SJSA1 (cell line): ENCODE measurements around the gene ANKRD36. TPM values are rescaled to one million over a fixed set of nuclear protein-coding genes. Genes with fewer than 3 reads are reported as not detected.
A peak's percentile ranks its signal among the peaks of the same experiment; 100 is the strongest.
"Not testable (repeated sequence)": the region's sequence is repeated elsewhere in the genome, so short reads cannot be mapped to it uniquely, and the experiment has no call there.

ENCODE experiments used
- DNase-seq, 2 experiments: peaks; one replicate each; pipeline ENCODE4 v3.0.0-alpha.2; 2015 to 2020; ENCODE audit warnings: low spot score in 2 of 2, low read depth in 1 of 2
- H3K27ac ChIP-seq: fragments of 250-450 bp; sonication (Bioruptor Pico); 2 replicates; pipeline ENCODE4 v1.5.1; 2020; ENCODE audit warnings: mild to moderate bottlenecking, moderate library complexity
- H3K27me3 ChIP-seq: fragments of 250-450 bp; sonication (Bioruptor Pico); replicated peaks from 2 replicates; pipeline ENCODE4 v1.5.1; 2020; ENCODE audit warnings: mild to moderate bottlenecking, moderate library complexity
- H3K36me3 ChIP-seq: fragments of 250-450 bp; sonication (Bioruptor Pico); 2 replicates; pipeline ENCODE4 v1.5.1; 2020; ENCODE audit warnings: mild to moderate bottlenecking
- H3K4me1 ChIP-seq: fragments of 250-450 bp; sonication (Bioruptor Pico); replicated peaks from 2 replicates; pipeline ENCODE4 v1.6.1; 2021; ENCODE audit warnings: mild to moderate bottlenecking
- H3K4me3 ChIP-seq: fragments of 250-450 bp; sonication (Bioruptor Pico); 2 replicates; pipeline ENCODE4 v1.5.1; 2020; ENCODE audit warnings: mild to moderate bottlenecking
- H3K9me3 ChIP-seq: fragments of 250-450 bp; sonication (Bioruptor Pico); replicated peaks from 2 replicates; pipeline ENCODE4 v1.5.1; 2020; ENCODE audit warnings: mild to moderate bottlenecking
- total RNA-seq: library from RNA; depleted of rRNA; stranded (reverse); fragments of >200 nt; shearing (Covaris generic); gene quantifications from 2 replicates; pipeline ENCODE4 v1.2.3, GENCODE V29; 2014

The ANKRD36 gene
- total RNA-seq, 1 experiment from 2014 or later: 16.7 TPM

DNA sequence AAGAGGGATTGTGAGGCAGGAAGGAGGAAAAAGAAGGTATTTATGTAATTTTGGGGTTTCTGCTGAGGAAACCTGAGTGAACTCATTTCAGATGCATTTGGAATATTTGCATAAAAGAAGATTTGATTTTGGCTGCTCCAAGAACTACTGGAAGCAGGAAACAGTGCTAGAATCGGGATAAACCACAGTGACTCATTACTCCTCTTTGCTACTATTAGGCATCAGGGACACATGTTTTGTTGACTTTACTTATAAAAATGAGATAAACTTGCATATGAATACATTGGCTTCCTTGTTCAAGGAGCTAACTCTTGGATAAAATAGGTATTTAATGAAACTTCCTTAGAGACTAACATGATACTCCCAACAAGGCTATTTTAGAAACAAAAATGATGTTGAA, 67.4 kb downstream of the ANKRD36 start:
- DNase-seq, H3K27me3 ChIP-seq, H3K36me3 ChIP-seq, H3K4me3 ChIP-seq, H3K9me3 ChIP-seq, H3K27ac ChIP-seq, H3K4me1 ChIP-seq: not testable (repeated sequence)

DNA sequence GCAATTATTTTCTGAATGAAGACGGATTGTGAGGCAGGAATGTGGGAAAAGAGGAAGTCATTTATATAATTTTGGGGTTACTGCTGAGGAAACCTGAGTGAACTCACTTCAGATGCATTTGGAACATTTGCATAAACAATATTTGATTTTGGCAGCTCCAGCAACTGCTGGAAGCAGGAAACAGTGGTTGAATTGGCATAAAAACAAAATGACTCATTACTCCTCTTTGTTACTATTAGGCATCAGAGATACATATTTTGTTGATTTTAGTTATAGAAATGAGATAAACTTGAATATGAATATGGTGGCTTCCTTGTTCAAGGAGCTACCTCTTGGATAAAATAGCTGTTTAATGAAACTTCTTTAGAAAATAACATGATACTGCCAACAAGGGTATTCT, 82.4 kb downstream of the ANKRD36 start:
- not testable (repeated sequence) for H3K4me3 ChIP-seq, H3K27me3 ChIP-seq, H3K4me1 ChIP-seq, H3K9me3 ChIP-seq, H3K36me3 ChIP-seq, H3K27ac ChIP-seq, DNase-seq

DNA sequence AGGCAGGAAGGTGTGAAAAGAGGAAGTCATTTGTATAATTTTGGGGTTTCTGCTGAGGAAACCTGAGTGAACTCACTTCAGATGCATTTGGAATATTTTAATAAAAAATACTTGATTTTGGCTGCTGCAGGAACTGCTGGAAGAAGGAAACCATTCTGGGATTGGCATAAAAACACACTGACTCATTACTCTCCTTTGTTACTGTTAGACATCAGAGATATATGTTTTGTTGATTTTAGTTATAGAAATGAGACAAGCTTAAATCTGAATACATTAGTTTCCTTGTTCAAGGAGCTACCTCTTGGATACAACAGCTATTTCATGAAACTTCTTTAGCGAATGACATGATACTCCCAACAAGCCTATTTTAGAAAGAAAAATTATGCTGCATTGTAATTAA, 84.3 kb downstream of the ANKRD36 start:
- H3K27me3 ChIP-seq, H3K9me3 ChIP-seq, H3K4me3 ChIP-seq, H3K4me1 ChIP-seq, DNase-seq, H3K27ac ChIP-seq, H3K36me3 ChIP-seq: not testable (repeated sequence)

DNA sequence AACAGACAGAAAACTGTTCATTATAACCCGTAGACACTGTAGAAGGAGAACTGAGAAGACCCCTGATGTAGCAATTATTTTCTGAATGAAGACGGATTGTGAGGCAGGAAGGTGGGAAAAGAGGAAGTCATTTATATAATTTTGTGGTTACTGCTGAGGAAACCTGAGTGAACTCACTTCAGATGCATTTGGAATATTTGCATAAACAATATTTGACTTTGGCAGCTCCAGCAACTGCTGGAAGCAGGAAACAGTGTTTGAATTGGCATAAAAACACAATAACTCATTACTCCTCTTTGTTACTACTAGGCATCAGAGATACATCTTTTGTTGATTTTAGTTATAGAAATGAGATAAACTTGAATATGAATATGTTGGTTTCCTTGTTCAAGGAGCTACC, 87.9 kb downstream of the ANKRD36 start:
- not testable (repeated sequence) for H3K4me1 ChIP-seq, H3K9me3 ChIP-seq, H3K36me3 ChIP-seq, DNase-seq, H3K27ac ChIP-seq, H3K27me3 ChIP-seq, H3K4me3 ChIP-seq

DNA sequence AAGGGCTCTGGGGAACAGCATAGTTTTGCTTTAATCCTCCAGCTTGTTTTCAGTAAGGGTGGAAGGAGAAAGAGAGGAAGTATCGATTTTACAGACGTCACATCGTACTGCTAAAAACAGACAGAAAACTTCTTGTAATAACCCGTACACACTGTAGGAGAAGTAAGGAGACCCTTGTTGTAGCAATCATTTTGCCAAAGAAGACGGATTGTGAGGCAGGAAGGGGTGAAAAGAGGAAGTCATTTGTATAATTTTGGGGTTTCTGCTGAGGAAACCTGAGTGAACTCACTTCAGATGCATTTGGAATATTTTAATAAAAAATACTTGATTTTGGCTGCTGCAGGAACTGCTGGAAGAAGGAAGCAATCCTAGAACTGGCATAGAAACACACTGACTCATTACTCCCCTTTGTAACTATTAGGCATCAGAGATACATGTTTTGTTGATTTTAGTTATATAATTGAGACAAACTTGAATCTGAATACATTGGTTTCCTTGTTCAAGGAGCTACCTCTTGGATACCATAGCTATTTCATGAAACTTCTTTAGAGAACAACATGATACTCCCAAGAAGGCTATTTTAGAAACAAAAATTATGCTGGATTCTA, 89.8 kb downstream of the ANKRD36 start:
- not testable (repeated sequence) for H3K27ac ChIP-seq, H3K4me3 ChIP-seq, H3K27me3 ChIP-seq, DNase-seq, H3K4me1 ChIP-seq, H3K9me3 ChIP-seq, H3K36me3 ChIP-seq

DNA sequence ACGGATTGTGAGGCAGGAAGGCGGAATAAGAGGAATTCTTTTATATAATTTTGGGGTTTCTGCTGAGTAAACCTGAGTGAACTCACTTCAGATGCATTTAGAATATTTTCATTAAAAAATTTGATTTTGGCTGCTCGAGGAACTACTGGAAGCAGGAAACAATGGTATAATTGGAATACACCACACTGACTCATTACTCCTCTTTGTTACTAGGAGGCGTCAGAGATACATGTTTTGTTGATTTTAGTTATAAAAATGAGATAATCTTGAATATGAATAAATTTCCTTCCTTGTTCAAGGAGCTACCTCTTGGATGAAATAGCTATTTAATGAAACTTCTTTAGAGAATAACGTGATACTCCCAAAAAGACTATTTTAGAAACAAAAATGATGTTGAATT, 97.4 kb downstream of the ANKRD36 start:
- no peaks in the 10 kb centered on the region for H3K36me3 ChIP-seq
- no peaks in the 10 kb centered on the region for H3K27me3 ChIP-seq
- no peak overlapping the region for H3K27ac ChIP-seq
- H3K9me3 ChIP-seq: no peaks in the 10 kb centered on the region
- no peak overlapping the region for H3K4me3 ChIP-seq
- H3K4me1 ChIP-seq: no peaks in the 10 kb centered on the region
- DNase-seq: no peak

DNA sequence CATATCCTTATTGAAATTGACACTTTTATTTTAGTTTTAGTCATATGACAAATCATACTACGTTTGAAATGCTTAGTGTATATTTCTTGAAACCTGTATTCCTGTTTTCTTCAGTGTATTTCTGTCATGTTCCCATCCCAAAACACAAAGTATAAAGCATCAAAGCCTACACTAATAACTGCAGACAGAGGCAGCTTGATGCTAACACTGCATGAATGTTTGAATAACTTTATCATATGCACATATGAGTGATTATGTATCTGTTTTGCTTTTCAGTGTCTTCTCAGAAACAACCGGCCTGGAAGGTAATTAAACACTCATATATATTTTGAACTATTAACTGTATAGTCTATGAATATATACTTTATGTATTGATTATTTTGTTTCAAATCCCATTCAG, 102.1 kb downstream of the ANKRD36 start:
- not testable (repeated sequence) for H3K27me3 ChIP-seq, H3K9me3 ChIP-seq, H3K4me3 ChIP-seq, H3K36me3 ChIP-seq, H3K27ac ChIP-seq, H3K4me1 ChIP-seq, DNase-seq

DNA sequence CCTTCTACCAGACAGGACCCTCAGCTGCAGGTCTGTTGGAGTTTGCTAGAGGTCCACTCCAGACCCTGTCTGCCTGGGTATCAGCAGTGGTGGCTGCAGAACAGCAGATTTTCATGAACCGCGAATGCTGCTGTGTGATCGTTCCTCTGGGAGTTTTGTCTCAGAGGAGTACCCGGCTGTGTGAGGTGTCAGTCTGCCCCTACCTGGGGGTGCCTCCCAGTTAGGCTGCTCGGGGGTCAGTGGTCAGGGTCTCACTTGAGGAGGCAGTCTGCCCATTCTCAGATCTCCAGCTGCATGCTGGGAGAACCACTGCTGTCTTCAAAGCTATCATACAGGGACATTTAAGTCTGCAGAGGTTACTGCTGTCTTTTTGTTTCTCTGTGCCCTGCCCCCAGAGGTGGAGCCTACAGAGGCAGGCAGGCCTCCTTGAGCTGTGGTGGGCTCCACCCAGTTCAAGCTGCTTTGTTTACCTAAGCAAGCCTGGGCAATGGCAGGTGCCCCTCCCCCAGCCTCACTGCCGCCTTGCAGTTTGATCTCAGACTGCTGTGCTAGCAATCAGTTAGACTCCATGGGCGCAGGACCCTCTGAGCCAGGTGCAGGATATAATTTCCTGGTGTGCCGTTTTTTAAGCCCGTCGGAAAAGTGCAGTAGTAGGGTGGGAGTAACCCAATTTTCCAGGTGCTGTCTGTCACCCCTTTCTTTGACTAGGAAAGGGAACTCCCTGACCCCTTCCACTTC, 118.1 kb downstream of the ANKRD36 start:
- not testable (repeated sequence) for H3K4me3 ChIP-seq, H3K9me3 ChIP-seq, H3K4me1 ChIP-seq, DNase-seq, H3K27me3 ChIP-seq, H3K27ac ChIP-seq, H3K36me3 ChIP-seq

DNA sequence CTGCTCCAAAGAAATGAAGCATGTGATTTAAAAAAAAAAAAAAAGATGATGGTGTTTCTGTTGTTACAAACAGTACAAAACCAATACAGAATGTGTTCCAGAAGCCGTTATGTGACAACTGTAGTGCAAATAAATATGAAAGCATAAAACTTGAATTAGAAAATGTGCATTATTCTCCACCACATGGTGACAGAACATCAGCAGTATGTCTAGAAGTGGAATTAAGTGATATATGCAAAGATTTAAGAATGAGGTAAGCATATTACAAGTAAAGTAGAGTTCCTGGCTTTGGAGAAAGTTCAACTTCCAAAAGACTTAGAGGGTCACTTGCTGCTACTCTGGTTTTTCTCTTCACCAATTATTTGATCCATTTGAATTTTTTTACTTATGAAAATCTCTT, 120.0 kb downstream of the ANKRD36 start:
- H3K4me3 ChIP-seq, H3K27ac ChIP-seq, DNase-seq, H3K9me3 ChIP-seq, H3K27me3 ChIP-seq, H3K36me3 ChIP-seq, H3K4me1 ChIP-seq: not testable (repeated sequence)

DNA sequence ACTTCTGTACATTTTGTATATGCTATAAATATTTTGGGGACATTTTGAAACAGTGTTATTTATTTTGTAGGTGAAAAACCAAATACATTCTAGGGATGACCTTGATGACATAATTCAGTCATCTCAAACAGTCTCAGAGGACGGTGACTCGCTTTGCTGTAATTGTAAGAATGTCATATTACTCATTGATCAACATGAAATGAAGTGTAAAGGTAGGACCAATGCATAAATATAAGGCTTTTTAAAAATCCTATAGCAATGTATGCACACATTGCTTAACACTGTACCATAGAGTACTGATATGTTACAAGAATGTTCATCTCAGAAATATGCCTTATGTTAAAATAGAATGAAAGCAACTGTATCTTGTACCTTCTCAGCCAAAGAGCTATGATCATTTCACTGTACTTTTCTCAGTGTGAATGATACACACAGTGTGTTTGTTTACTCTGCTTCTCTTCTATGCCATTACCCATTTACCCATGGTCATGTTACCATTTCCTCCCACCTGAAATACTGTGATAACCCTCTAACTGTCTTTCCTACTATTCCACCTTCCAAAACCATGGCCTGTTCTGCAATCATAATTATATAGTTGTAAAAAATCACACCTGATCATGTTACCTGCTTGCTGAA, 120.8 kb downstream of the ANKRD36 start:
- H3K27ac ChIP-seq, H3K27me3 ChIP-seq, H3K36me3 ChIP-seq, H3K9me3 ChIP-seq, DNase-seq, H3K4me1 ChIP-seq, H3K4me3 ChIP-seq: not testable (repeated sequence)

DNA sequence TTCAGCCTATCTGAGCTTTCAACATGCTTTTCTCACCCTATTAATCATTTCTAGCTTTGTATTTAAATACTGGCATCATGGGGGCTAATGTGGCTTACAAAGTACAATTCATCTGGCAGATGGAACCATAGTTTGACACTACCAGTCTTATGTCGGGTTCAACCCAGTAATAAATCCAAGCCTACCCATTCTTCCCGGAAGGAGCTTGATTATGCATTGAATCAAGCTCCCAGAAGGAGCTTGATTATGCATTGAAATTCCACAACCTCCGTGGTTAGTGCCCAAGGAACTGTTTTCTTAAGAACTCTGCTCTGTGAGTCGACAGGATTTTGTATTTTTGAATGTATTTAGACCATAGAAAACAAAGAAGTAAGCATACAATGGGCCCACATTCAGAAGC, 148.2 kb downstream of the ANKRD36 start:
- H3K9me3 ChIP-seq, H3K27me3 ChIP-seq, DNase-seq, H3K4me3 ChIP-seq, H3K36me3 ChIP-seq, H3K4me1 ChIP-seq, H3K27ac ChIP-seq: not testable (repeated sequence)

DNA sequence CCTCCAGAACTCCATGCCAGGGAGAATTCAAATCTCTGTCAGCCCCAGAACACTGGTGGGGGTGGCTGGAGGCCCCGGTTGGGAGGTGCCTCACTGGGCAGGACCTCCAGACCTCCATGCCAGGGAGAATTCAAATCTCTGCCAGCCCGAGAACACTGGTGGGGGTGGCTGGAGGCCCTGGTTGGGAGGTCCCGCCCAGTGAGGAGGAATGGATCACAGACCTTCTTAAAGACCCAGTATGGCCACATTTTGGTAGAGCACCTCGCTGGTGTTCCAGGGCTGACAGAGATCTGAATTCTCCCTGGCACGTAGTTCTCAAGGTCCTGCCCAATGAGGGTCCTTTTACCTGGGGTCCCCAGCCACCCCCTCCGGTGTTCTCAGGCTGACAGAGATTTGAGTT, 153.5 kb downstream of the ANKRD36 start:
- DNase-seq, H3K36me3 ChIP-seq, H3K4me1 ChIP-seq, H3K27me3 ChIP-seq, H3K9me3 ChIP-seq, H3K4me3 ChIP-seq, H3K27ac ChIP-seq: not testable (repeated sequence)

DNA sequence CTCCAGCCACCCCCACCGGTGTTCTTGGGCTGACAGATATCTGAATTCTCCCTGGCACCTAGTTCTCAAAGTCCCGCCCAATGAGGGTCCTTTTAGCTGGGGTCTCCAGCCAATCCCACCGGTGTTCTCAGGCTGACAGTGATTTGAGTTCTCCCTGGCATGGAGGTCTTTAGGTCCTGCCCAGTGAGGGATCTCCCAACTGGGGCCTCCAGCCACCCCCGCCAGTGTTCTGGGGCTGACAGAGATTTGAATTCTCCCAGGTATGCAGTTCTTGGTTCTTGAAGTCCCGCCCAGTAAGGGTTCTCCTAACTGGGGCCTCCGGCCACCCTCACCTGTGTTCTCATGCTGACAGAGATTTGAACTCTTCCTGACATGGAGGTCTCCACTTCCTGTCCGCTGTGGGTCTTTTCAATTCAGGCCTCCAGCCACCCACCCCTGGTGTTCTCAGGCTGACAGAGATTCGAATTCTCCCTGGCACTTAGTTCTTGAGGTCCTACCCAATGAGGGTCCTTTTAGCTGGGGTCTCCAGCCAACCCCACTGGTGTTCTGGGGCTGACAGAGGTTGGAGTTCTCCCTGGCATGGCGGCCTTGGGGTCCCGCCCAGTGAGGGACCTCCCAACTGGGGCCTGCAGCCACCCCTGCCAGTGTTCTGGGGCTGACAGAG, 154.6 kb downstream of the ANKRD36 start:
- H3K27me3 ChIP-seq: no peaks in the 10 kb centered on the region
- no peak overlapping the region for H3K27ac ChIP-seq
- no peaks in the 10 kb centered on the region for H3K36me3 ChIP-seq
- H3K9me3 ChIP-seq: no peaks in the 10 kb centered on the region
- no peaks in the 10 kb centered on the region for H3K4me1 ChIP-seq
- no peak overlapping the region for H3K4me3 ChIP-seq
- peak; percentile 0 to 45 for DNase-seq

DNA sequence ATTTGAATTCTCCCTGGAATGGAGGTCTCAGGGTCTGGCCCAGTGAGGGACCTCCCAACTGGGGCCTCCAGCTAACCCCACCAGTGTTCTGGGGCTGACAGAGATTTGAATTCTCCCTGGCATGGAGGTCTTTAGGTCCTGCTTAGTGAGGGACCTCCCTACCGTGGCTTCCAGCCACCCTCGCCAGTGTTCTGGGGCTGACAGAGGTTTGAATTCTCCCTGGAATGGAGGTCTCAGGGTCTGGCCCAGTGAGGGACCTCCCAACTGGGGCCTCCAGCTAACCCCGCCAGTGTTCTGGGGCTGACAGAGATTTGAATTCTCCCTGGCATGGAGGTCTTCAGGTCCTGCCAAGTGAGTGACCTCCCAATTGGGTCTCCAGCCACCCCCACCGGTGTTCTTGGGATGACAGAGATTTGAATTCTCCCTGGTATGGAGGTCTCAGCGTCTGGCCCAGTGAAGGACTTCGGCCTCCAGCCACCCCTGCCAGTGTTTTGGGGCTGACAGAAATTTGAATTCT, 155.2 kb downstream of the ANKRD36 start:
- peak in 1 of 2 experiments; percentile 36 for DNase-seq
- H3K4me1 ChIP-seq, H3K36me3 ChIP-seq, H3K27ac ChIP-seq, H3K27me3 ChIP-seq, H3K4me3 ChIP-seq, H3K9me3 ChIP-seq: not testable (repeated sequence)
